GM12865 (cell line): Measurements from ENCODE around the gene GRK2.

Experiments
- DNase-seq: peaks from one replicate; pipeline ENCODE4 v3.0.0; 2010; ENCODE audit warnings: low read depth
- H3K4me3 ChIP-seq: 2 replicates; pipeline ENCODE4 v1.5.1; 2011; ENCODE audit warnings: mild to moderate bottlenecking, low read depth, low read length, control low read depth
- CTCF ChIP-seq: IDR thresholded peaks from 2 replicates; pipeline ENCODE4 v1.5.1; 2011; ENCODE audit warnings: low read length, control low read depth, low read depth, inconsistent platforms; ENCODE audit not compliant: insufficient read depth; ENCODE audit errors: missing control alignments

Gene GRK2

GRCh38 chr11:67271205-67271540 lies 4.9 kb downstream of the GRK2 start:
- H3K4me3 ChIP-seq: peak overlapping the region; percentile 88
- DNase-seq: no peak
- no peak for TF ChIP-seq CTCF

- DNase-seq: peak; percentile 69
- TF ChIP-seq CTCF: no peak
- peak overlapping the region; percentile 88 for H3K4me3 ChIP-seq
Observed at GRCh38 chr11:67271541-67272284, 5.4 kb downstream of the GRK2 start.

- DNase-seq: peak; percentile 65
- no peak for TF ChIP-seq CTCF
- peak overlapping the region; percentile 88 for H3K4me3 ChIP-seq
Observed at GRCh38 chr11:67272327-67273259, 6.3 kb downstream of the GRK2 start.

GRCh38 chr11:67273260-67273990 lies 7.2 kb downstream of the GRK2 start:
- no peak for DNase-seq
- no peak for TF ChIP-seq CTCF
- H3K4me3 ChIP-seq: peak overlapping the region; percentile 88

GRCh38 chr11:67274768-67275605 lies 8.7 kb downstream of the GRK2 start:
- DNase-seq: no peak
- H3K4me3 ChIP-seq: no peak overlapping the region
- TF ChIP-seq CTCF: no peak

- 0 out of 2 replicates have a peak overlapping the region, but pooled peaks have one; percentile 65 for H3K4me3 ChIP-seq
- DNase-seq: no peak
- no peak for TF ChIP-seq CTCF
Observed at GRCh38 chr11:67275606-67276409, 9.5 kb downstream of the GRK2 start.
